Measurements from ENCODE around the gene SNTA1.

SNTA1 gene

DNA sequence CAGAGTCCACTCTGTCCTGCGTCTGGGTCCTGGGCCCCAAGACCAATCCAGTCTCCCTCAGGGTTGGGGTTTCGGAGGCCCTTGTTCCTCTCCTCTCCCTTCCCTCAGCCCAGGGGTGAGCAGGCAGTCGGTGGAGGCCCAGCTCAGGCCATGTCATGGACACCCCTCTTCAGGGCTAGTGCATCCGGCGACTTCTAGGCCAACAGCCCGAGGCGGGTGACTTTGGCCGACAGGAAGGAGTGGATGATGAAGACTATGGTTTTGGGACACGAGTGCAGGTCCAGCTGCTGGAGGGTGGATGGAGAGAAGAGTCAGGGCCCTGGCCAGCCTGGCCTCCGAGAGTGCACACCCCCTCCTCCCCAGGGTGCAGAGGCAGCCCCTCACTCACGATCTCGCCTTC is 35.2 kb downstream of the SNTA1 start:
- ChIA-PET CTCF (interaction anchor here (1.1 to 1.8 kb wide), 3 partner anchors 9 to 35 kb away, joined by 3 to 5 read pairs (median 4); partner anchors contain the start of gene SNTA1), POLR2A (no interaction called here)
- TF ChIP-seq, protein P1, sequence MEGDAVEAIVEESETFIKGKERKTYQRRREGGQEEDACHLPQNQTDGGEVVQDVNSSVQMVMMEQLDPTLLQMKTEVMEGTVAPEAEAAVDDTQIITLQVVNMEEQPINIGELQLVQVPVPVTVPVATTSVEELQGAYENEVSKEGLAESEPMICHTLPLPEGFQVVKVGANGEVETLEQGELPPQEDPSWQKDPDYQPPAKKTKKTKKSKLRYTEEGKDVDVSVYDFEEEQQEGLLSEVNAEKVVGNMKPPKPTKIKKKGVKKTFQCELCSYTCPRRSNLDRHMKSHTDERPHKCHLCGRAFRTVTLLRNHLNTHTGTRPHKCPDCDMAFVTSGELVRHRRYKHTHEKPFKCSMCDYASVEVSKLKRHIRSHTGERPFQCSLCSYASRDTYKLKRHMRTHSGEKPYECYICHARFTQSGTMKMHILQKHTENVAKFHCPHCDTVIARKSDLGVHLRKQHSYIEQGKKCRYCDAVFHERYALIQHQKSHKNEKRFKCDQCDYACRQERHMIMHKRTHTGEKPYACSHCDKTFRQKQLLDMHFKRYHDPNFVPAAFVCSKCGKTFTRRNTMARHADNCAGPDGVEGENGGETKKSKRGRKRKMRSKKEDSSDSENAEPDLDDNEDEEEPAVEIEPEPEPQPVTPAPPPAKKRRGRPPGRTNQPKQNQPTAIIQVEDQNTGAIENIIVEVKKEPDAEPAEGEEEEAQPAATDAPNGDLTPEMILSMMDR (IDR thresholded peaks at IDR 0.05; ENCODE audit: control extremely low read depth, extremely low read depth, low read depth, missing control alignments): no peak
- no peak for DNase-seq (ENCODE audit: extremely low spot score)

DNA sequence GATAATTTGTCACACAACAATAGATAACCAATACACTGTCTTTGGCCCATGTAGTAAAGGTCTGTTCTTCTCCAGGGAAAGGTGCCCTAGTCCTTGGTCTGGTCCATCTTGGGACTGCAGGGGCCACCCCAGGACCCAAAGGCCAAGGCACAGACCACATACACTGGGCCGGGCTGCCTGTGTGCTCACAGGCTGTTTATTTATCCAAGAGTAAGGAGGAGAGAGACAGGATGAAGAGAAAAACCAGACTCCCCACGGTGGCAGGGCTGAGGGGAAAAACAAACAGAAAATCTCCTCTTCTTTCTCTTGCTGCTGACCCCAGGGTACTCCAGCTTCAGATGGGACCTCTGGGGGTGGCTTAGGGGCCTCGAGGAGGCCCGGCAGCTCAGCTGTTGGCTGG is 35.8 kb downstream of the SNTA1 start:
- TF ChIP-seq, protein P1 (IDR thresholded peaks at IDR 0.05; ENCODE audit: control extremely low read depth, extremely low read depth, low read depth, missing control alignments): no peak
- POLR2A ChIA-PET: no interaction called here
- CTCF ChIA-PET: interaction anchor here (1.2 to 1.8 kb wide), 2 partner anchors 8 to 16 kb away, joined by 3 to 4 read pairs; no protein-coding TSS in a partner anchor
- DNase-seq (ENCODE audit: extremely low spot score): no peak

DNA sequence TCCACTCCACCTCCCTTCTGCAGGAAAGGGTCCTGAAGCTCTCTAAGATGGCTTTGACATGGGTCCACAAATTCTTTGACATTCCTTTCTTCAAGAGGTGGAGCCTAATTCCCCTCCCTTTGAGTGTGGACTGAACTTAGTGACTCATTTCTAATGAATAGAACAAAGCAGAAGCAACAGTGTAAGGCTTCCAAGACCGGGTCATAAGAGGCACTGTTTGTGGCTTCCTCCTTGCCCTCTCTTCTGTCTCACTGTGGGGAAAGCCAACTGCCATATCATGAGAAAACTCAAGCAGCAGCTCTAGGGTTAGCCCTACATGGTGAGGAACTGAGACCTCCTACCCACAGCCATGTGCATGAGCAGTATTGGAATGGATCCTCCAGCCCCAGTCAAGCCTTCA is 36.3 kb downstream of the SNTA1 start:
- no peak for DNase-seq (ENCODE audit: extremely low spot score)
- TF ChIP-seq, protein P1 (IDR thresholded peaks at IDR 0.05; ENCODE audit: control extremely low read depth, extremely low read depth, low read depth, missing control alignments): no peak
- ChIA-PET POLR2A (no interaction called here), CTCF (interaction anchor here (1.2 to 1.8 kb wide), 2 partner anchors 8 to 15 kb away, joined by 3 to 4 read pairs; no protein-coding TSS in a partner anchor)

DNA sequence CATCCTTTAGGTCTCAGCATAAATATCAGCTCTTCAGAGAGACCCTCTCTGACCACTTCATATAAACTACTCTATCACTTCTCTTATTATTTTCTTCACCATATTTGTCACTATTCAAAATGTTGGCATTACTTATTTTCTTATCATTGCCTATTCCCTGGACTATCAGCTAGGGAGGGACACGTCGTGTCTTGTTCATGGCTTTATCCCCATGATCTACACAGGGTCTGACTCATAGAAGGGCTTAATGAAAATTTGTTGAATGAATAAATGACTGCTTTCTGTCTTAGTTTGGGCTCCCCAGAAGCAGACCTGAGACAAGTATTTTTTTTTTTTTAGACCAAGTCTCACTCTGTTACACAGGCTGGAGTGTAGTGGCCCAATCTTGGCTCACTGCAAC is 39.3 kb downstream of the SNTA1 start:
- TF ChIP-seq, protein P1 (IDR thresholded peaks at IDR 0.05; ENCODE audit: control extremely low read depth, extremely low read depth, low read depth, missing control alignments): no peak
- DNase-seq (ENCODE audit: extremely low spot score): no peak
- CTCF ChIA-PET: no interaction called here
- POLR2A ChIA-PET: no interaction called here

DNA sequence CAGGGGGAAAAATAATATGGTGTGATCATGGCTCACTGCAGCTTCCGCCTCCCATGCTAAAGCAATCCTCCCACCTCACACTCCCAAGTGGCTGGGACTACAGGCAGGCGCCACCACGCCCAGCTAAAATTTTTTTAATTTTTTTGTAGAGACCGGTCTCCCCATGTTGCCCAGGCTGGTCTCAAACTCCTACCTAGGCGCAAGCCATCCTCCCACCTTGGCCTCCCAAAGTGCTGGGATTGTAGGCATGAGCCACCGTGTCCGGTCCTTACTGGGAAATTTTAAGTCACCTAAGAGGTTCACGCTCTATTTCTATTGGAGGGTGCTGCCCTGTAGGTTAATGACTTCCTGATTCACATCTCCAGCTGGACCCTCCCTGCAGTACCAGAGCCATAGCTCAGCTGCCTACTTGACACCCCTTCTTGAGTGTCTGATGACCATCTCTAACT is 41.6 kb downstream of the SNTA1 start:
- ChIA-PET CTCF (interaction anchor here (0.6 to 4.2 kb wide), 7 partner anchors 10 to 265 kb away, joined by 3 to 16 read pairs (median 3); partner anchors contain the start of gene ACTL10), POLR2A (interaction anchor here (0.9 kb wide), 1 partner anchor 30 kb away, joined by 3 read pairs; no protein-coding TSS in a partner anchor)
- TF ChIP-seq, protein P1 (IDR thresholded peaks at IDR 0.05; ENCODE audit: control extremely low read depth, extremely low read depth, low read depth, missing control alignments): no peak
- DNase-seq (ENCODE audit: extremely low spot score): no peak

DNA sequence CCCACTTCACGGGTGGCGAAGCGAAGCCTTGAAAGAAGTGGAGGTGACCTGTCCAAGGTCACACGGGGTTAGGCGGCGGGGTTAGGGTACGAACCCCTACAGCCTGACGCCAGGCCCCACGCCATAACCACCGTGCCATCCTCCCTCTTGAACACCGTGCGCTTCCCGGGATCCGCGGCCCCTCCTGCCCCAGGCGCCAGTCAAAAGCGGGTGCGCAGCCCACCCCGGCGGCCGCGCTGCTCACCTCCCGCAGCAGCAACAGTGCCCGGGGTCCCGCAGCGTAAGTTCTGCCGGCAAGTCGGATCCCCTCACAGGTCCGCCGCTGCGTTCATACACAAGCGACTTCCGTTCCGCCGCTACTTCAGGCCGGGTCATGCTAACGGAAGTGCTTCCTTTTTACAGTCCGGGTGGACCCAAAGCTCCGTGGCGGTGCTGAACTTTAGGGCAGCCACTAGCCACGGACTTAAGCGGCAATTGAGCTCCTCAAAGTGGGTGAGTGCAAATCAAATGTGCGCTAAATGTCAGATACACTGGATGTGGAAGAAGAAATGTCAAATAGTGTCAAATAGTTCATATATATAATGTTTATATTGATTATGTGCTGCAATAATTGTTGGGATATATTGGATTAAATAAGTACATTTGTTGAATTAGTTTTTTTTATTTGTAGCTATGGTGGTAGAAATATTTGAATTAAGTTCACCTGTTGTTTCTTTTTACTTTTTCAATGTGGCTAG is 42.2 kb downstream of the SNTA1 start, which contains the start of gene CDK5RAP1:
Gene CDK5RAP1, minus strand, starts transcription at position 336 of the 737 bp plus-strand sequence. CDS start 4,455 bp downstream, outside the sequence.
- ChIA-PET POLR2A (interaction anchor here (0.5 to 0.9 kb wide), 2 partner anchors 21 to 31 kb away, joined by 3 read pairs; no protein-coding TSS in a partner anchor), CTCF (interaction anchor here (0.6 to 4.2 kb wide), 7 partner anchors 11 to 266 kb away, joined by 3 to 16 read pairs (median 3); partner anchors contain the start of gene ACTL10)
- DNase-seq (ENCODE audit: extremely low spot score): peak; percentile 87
- TF ChIP-seq, protein P1 (IDR thresholded peaks at IDR 0.05; ENCODE audit: control extremely low read depth, extremely low read depth, low read depth, missing control alignments): no peak
